ENCODE results near the gene MAST4.

The MAST4 gene

GRCh38 chr5:67021521-67021920 lies 425.3 kb downstream of the MAST4 start:
- DNase-seq = no peak
- in situ Hi-C loops (cut with HindIII; ENCODE audit: low pct_ligation_motif_present, low pct_unique_long_range_greater_than_20kb, low sequenced_read_pairs) = no loop called here

GRCh38 chr5:67021962-67022361 lies 425.8 kb downstream of the MAST4 start:
- in situ Hi-C loops (cut with HindIII; ENCODE audit: low pct_ligation_motif_present, low pct_unique_long_range_greater_than_20kb, low sequenced_read_pairs) = no loop called here
- no peak for DNase-seq

GRCh38 chr5:67025457-67025856 lies 429.3 kb downstream of the MAST4 start:
- DNase-seq = no peak
- in situ Hi-C loops (cut with HindIII; ENCODE audit: low pct_ligation_motif_present, low pct_unique_long_range_greater_than_20kb, low sequenced_read_pairs) = no loop called here

- in situ Hi-C loops (cut with HindIII; ENCODE audit: low pct_ligation_motif_present, low pct_unique_long_range_greater_than_20kb, low sequenced_read_pairs) = no loop called here
These were observed 430.1 kb downstream of the MAST4 start for GRCh38 chr5:67026278-67026677.

DNA sequence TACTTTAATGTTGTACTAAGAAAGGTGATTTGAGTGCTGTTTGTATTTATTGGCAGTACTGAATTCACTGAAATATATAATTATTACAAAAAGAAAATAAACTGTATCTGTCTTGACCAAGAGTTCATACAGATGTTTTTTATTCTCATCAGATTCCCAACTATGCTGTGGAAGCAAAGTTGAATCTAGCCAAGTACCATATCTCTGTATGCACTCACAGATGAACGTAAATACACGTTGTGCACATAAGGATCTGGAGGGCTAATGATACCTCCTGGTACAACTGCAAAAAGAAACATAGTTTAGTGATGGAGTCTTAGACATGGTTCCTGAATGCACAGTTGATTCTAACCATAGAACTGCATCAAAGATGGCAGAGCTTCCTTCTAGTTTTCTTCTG lies 431.0 kb downstream of the MAST4 start:
- no peak for DNase-seq

More at GRCh38 chr5:67026278-67026677, 430.1 kb downstream of the MAST4 start:
- DNase-seq = no peak

DNA sequence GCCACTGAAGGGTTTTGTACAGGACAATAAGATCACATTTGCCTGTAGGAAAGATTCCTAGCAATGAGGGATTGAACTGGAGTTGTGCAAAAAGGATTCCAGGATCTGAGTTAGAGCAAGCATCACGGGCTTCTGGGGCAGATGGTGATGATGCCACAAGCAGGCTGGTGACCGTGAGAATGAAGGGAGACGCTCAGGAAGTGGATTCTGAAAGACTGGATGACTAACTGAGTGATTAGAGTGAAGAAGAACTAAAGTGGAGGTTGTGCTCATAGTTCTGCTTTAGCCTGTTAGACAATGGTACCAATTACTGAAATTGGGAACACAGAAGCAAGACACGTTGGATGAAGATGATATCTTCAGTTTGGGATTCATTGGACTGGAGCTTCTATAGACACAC lies 432.2 kb downstream of the MAST4 start:
- in situ Hi-C loops (cut with HindIII; ENCODE audit: low pct_ligation_motif_present, low pct_unique_long_range_greater_than_20kb, low sequenced_read_pairs) = no loop called here
- DNase-seq = no peak

More for the DNA sequence above, 431.0 kb downstream of the MAST4 start:
- in situ Hi-C loops (cut with HindIII; ENCODE audit: low pct_ligation_motif_present, low pct_unique_long_range_greater_than_20kb, low sequenced_read_pairs) = no loop called here

- in situ Hi-C loops (cut with HindIII; ENCODE audit: low pct_ligation_motif_present, low pct_unique_long_range_greater_than_20kb, low sequenced_read_pairs) = no loop called here
These were observed 432.7 kb downstream of the MAST4 start for GRCh38 chr5:67028941-67029340.

GRCh38 chr5:67029481-67029880 lies 433.3 kb downstream of the MAST4 start:
- in situ Hi-C loops (cut with HindIII; ENCODE audit: low pct_ligation_motif_present, low pct_unique_long_range_greater_than_20kb, low sequenced_read_pairs) = no loop called here
- DNase-seq = no peak

More at GRCh38 chr5:67028941-67029340, 432.7 kb downstream of the MAST4 start:
- no peak for DNase-seq

GRCh38 chr5:67030289-67031056 lies 434.3 kb downstream of the MAST4 start:
- in situ Hi-C loops (cut with HindIII; ENCODE audit: low pct_ligation_motif_present, low pct_unique_long_range_greater_than_20kb, low sequenced_read_pairs) = no loop called here
- DNase-seq = no peak

DNA sequence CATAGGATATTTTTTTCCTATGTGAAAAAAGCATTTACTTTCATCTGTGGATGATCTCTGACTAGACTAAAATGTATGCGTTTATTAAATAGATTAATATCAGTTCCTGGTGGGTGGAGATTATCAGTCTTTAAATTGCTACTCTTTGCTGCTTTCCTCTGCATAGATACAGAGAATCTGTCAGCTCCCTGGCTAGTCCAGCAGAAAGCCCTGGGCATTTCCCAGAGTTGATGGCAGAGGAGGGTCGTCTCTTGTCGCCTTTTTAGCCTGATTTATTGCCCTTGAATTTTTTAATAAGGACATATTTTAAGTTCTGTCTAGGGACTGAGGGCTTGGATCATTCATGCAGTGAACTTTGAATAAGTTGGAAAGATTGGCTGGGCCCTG lies 434.9 kb downstream of the MAST4 start:
- DNase-seq = no peak
- in situ Hi-C loops (cut with HindIII; ENCODE audit: low pct_ligation_motif_present, low pct_unique_long_range_greater_than_20kb, low sequenced_read_pairs) = no loop called here

- DNase-seq = no peak
- in situ Hi-C loops (cut with HindIII; ENCODE audit: low pct_ligation_motif_present, low pct_unique_long_range_greater_than_20kb, low sequenced_read_pairs) = no loop called here
These were observed 435.5 kb downstream of the MAST4 start for GRCh38 chr5:67031692-67032091.

GRCh38 chr5:67032921-67033664 lies 436.9 kb downstream of the MAST4 start:
- DNase-seq = no peak
- in situ Hi-C loops (cut with HindIII; ENCODE audit: low pct_ligation_motif_present, low pct_unique_long_range_greater_than_20kb, low sequenced_read_pairs) = no loop called here

GRCh38 chr5:67033880-67034651 lies 437.9 kb downstream of the MAST4 start:
- in situ Hi-C loops (cut with HindIII; ENCODE audit: low pct_ligation_motif_present, low pct_unique_long_range_greater_than_20kb, low sequenced_read_pairs) = no loop called here
- DNase-seq = no peak

DNA sequence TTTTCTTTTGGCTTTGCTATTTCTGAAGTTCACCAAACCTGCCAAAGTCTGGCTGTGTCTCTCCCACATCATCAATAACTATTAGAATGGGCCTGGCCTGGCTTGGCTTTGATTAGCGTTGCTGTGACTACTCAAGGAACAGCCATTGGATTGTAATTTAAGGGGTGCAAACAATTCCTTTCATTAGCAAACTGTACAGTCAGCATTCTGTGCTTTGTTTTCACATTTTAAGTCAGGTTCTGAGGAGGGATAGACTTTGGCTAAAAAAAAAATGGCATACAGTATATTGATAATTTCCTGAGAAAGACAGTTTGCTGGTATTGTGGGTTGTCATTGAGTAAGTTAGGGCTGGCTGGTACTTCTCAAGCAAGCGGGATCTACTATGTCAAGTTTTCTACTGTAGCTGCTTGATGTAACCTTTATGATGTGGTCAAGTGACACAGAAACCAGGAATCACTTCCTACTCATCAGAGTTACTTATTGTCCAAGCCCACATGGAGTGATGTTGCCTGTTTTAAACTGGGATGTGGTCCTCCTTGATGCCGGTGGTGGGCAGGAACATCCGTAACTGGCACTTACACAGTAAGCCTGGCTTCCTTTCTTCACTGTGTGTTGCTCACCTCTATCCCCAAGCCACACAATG lies 439.0 kb downstream of the MAST4 start:
- in situ Hi-C loops (cut with HindIII; ENCODE audit: low pct_ligation_motif_present, low pct_unique_long_range_greater_than_20kb, low sequenced_read_pairs) = no loop called here
- DNase-seq = peak; percentile 48

- in situ Hi-C loops (cut with HindIII; ENCODE audit: low pct_ligation_motif_present, low pct_unique_long_range_greater_than_20kb, low sequenced_read_pairs) = no loop called here
- DNase-seq = no peak
These were observed 441.0 kb downstream of the MAST4 start for GRCh38 chr5:67037171-67037570.

DNA sequence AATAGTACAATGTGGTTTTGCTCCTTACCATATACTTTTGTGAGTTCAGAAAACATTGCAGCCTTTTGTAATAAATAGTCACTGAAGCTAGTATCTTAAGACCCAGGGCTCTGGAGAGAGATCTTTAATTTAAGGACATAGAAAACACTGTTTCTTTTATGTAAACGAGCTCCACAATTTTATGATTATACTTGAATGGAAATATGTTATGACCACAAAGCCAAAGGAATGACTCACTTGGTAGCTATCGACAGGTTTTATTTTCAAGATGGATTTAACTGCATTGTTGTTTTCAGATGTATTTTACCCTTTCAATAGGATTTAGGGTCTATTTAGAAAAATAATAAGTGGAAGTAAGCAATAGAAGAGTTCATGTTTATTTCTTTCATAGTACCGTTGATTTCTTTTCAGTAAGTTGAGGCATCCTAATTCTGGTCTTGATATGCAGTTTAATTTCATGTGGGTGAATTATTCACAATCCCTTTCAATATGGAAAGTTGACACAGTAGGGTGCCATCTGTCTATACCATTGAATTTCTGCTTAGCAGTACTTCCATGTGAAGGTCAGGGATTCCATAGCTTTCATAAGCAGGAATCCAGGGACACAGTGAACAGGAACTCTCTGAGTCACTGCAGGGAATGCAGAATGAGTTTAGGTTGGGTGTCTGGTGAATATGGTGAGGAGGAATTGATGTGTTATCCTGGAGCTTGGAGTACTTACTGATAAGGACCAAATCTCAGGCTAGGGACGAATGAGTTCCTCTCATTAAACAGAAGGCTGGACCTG lies 442.8 kb downstream of the MAST4 start:
- in situ Hi-C loops (cut with HindIII; ENCODE audit: low pct_ligation_motif_present, low pct_unique_long_range_greater_than_20kb, low sequenced_read_pairs) = no loop called here
- peak; percentile 73 for DNase-seq

- in situ Hi-C loops (cut with HindIII; ENCODE audit: low pct_ligation_motif_present, low pct_unique_long_range_greater_than_20kb, low sequenced_read_pairs) = no loop called here
- no peak for DNase-seq
These were observed 446.2 kb downstream of the MAST4 start for GRCh38 chr5:67042176-67043003.
